ENCODE results near the gene AMPD3. TPM values are rescaled to one million over a fixed set of nuclear protein-coding genes. Genes with fewer than 3 reads are reported as not detected.

The AMPD3 gene
- total RNA-seq, 1 experiment from 2014 or later = 5.9 TPM

DNA sequence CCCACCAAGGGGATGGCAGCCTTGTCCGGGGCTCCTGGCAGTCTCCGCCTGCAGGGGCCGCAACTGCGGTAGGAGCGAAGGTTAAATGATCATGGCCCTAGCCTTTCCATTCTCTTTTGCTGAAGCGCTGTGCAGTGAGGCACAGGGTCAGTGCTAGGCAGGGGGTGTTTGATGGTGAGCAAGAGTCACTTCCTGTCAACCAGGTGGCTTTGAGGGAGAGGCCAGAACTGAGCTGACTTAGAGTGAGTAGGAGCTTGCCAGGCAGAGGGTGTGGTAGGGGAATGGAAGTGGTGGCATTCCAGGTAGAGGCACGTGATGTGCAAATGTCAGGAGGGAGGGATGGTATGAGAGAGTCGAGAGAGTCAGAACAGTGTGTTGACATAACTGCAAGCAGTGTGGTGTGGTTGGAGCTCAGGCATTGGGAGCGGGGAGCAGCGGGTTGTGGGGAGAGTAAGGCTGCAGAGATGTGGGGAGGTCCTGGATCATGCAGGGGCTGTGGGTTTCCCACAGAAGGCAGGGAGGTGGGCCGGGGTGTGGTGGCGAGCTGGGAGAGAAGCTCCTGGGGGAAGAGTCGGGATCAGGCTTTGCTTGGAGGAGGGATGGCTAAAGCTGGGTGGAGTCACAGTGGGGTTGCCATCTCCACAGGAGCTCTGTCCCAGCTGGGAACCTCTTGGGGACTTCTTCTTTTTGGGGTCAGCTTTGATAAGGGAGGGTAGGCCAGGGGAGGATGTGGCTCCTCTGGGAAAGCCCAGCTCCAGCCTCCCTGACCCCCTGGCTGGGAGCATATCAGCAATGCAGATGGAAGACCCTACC lies 33.3 kb downstream of the AMPD3 start:
- Histone ChIP-seq H2AK5ac (ENCODE audit: insufficient read length, low read length) (no peak overlapping the region), H4K20me1 (ENCODE audit: control insufficient read depth, insufficient read depth, insufficient read length) (no peaks in the 10 kb centered on the region), H2AFZ (ENCODE audit: low read length) (no peak overlapping the region), H3T11ph (ENCODE audit: low read length) (no peak overlapping the region), H3K23me2 (ENCODE audit: insufficient read length, low read depth, low read length, poor library complexity, severe bottlenecking) (no peaks in the 10 kb centered on the region), H3K27me3 (ENCODE audit: insufficient read depth, low read length) (no peaks in the 10 kb centered on the region), H3K9me3 (ENCODE audit: control insufficient read depth, low read depth, low read length) (no peaks in the 10 kb centered on the region), H2BK20ac (ENCODE audit: low read depth, low read length, poor library complexity, severe bottlenecking) (no peak overlapping the region), H3K56ac (ENCODE audit: insufficient read length, low read depth, low read length) (no peak overlapping the region), H4K8ac (replicated peaks; ENCODE audit: insufficient read length, low read depth, low read length) (no peak overlapping the region), H3K4me2 (ENCODE audit: insufficient read depth, insufficient read length, low read length) (no peak overlapping the region), H2BK120ac (ENCODE audit: low read depth, low read length, poor library complexity, severe bottlenecking) (no peak overlapping the region), H3K9ac (ENCODE audit: extremely low read depth, insufficient read length, low read length) (no peak overlapping the region), H3K27ac (ENCODE audit: insufficient read length, low read depth, low read length) (no peak overlapping the region), H3K4me1 (ENCODE audit: insufficient read depth, low read length) (peaks cover 3% of the 10 kb centered on the region; the same call in 1 of the 2 replicates), H3K4ac (ENCODE audit: low read depth, low read length) (no peak overlapping the region), H4K5ac (ENCODE audit: insufficient read length, low read depth, low read length) (no peak overlapping the region), H3K23ac (ENCODE audit: insufficient read length, low read depth, low read length) (no peak overlapping the region), H3K79me1 (ENCODE audit: insufficient read depth, low read depth, low read length, poor library complexity, severe bottlenecking) (no peaks in the 10 kb centered on the region), H3K79me2 (ENCODE audit: insufficient read depth, low read length) (no peaks in the 10 kb centered on the region), H3K14ac (ENCODE audit: insufficient read depth, low read length) (no peak overlapping the region), H2BK12ac (ENCODE audit: insufficient read length, low read depth, low read length) (no peak overlapping the region), H3K18ac (ENCODE audit: insufficient read length, low read depth, low read length) (no peak overlapping the region), H2BK15ac (ENCODE audit: low read depth, low read length) (no peak overlapping the region), H2BK5ac (ENCODE audit: insufficient read length, low read length) (no peak overlapping the region), H4K91ac (ENCODE audit: insufficient read length, low read depth, low read length) (no peak overlapping the region)
- DNase-seq = peak; percentile 33
- Mint-ChIP-seq H3K27me3 (ENCODE audit: low read depth) (no peaks in the 10 kb centered on the region), H3K4me3 (no peak overlapping the region), H3K27ac (peak overlapping the region in 2 of 3 experiments; percentile 14 to 35; a peak in 1 of 7 replicates), H3K9me3 (no peaks in the 10 kb centered on the region), H3K4me1 (peaks cover 22 to 27% of the 10 kb centered on the region in 2 experiments), H3K36me3 (ENCODE audit: insufficient read depth in 1 of 3, low read depth in 3 of 3) (peaks cover 3 to 8% (median 5%) of the 10 kb centered on the region in 3 experiments; a peak in 6 of 7 replicates)
- TF ChIP-seq, protein P1, sequence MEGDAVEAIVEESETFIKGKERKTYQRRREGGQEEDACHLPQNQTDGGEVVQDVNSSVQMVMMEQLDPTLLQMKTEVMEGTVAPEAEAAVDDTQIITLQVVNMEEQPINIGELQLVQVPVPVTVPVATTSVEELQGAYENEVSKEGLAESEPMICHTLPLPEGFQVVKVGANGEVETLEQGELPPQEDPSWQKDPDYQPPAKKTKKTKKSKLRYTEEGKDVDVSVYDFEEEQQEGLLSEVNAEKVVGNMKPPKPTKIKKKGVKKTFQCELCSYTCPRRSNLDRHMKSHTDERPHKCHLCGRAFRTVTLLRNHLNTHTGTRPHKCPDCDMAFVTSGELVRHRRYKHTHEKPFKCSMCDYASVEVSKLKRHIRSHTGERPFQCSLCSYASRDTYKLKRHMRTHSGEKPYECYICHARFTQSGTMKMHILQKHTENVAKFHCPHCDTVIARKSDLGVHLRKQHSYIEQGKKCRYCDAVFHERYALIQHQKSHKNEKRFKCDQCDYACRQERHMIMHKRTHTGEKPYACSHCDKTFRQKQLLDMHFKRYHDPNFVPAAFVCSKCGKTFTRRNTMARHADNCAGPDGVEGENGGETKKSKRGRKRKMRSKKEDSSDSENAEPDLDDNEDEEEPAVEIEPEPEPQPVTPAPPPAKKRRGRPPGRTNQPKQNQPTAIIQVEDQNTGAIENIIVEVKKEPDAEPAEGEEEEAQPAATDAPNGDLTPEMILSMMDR (conservative IDR thresholded peaks at IDR 0.05) = peak; percentile 24; the same call in 2 of the 3 replicates
- no CpG with 5 or more reads among the region's 13 CpGs for WGBS (ENCODE audit: extremely low coverage, insufficient read length, low lambda C conversion rate)
